CD4-positive, CD25-positive, alpha-beta regulatory T cell (primary cell): ENCODE data around the gene RALGDS. TPM values are rescaled to one million over a fixed set of nuclear protein-coding genes. Genes with fewer than 3 reads are reported as not detected.
"Not testable (repeated sequence)": the region's sequence is repeated elsewhere in the genome, so short reads cannot be mapped to it uniquely, and the experiment has no call there.

Experiments used
- ATAC-seq, 2 donors: fragments of 150-1000 bp; cut with Tn5 transposase; one replicate each; pipeline ENCODE4 v1.10.0; 2021; ENCODE audit warnings: low read depth in 2 of 2, moderate number of reproducible peaks in 2 of 2, moderate library complexity in 1 of 2
- DNase-seq, 3 donors: peaks; one replicate each; pipeline versions ENCODE4 v3.0.0 to v3.0.0-alpha.2; 2012 to 2022; ENCODE audit warnings: mixed read lengths in 1 of 3
- H3K27ac ChIP-seq: one replicate; pipeline ENCODE4 v1.7.0; 2013; ENCODE audit warnings: mild to moderate bottlenecking, low read length; ENCODE audit not compliant: insufficient read depth, poor library complexity, severe bottlenecking
- H3K27me3 ChIP-seq: one replicate; pipeline ENCODE4 v1.7.0; 2013; ENCODE audit warnings: low read length; ENCODE audit not compliant: control insufficient read depth, insufficient read depth
- H3K36me3 ChIP-seq: one replicate; pipeline ENCODE4 v1.7.0; 2013; ENCODE audit warnings: mild to moderate bottlenecking, low read length, moderate library complexity; ENCODE audit not compliant: control insufficient read depth, insufficient read depth
- H3K4me1 ChIP-seq: 2 replicates; pipeline ENCODE4 v1.7.0; 2013; ENCODE audit warnings: mild to moderate bottlenecking, low read length; ENCODE audit not compliant: insufficient read depth, control insufficient read depth, poor library complexity, severe bottlenecking
- H3K4me3 ChIP-seq: one replicate; pipeline ENCODE4 v1.7.0; 2013; ENCODE audit warnings: low read depth, mild to moderate bottlenecking, low read length, moderate library complexity
- H3K9me3 ChIP-seq, 2 experiments: 1 replicate in 1 of 2; 2 replicates in 1 of 2; pipeline ENCODE4 v1.7.0; 2013; ENCODE audit warnings: low read length in 2 of 2, mild to moderate bottlenecking in 1 of 2, moderate library complexity in 1 of 2; ENCODE audit not compliant: control insufficient read depth in 2 of 2
- H3K27ac Mint-ChIP-seq, 3 donors: one replicate each; pipeline ENCODE4 v1.8.0; 2020 to 2022; ENCODE audit warnings: mild to moderate bottlenecking in 3 of 3, mixed read lengths in 3 of 3, moderate library complexity in 2 of 3
- H3K27me3 Mint-ChIP-seq: one replicate; pipeline ENCODE4 v1.8.0; 2022; ENCODE audit warnings: mild to moderate bottlenecking, mixed read lengths
- H3K36me3 Mint-ChIP-seq: one replicate; pipeline ENCODE4 v1.8.0; 2020; ENCODE audit warnings: mixed read lengths
- H3K4me1 Mint-ChIP-seq, 4 donors: one replicate each; pipeline ENCODE4 v1.8.0; 2020 to 2022; ENCODE audit warnings: mixed read lengths in 4 of 4, mild to moderate bottlenecking in 1 of 4
- H3K4me3 Mint-ChIP-seq, 4 donors: one replicate each; pipeline ENCODE4 v1.8.0; 2020 to 2022; ENCODE audit warnings: mild to moderate bottlenecking in 4 of 4, mixed read lengths in 4 of 4, moderate library complexity in 3 of 4
- H3K9me3 Mint-ChIP-seq, 7 donors: one replicate each; pipeline ENCODE4 v1.8.0; 2020 to 2022; ENCODE audit warnings: mixed read lengths in 7 of 7, mild to moderate bottlenecking in 3 of 7, moderate library complexity in 2 of 7
- polyA plus RNA-seq, 4 donors: library from polyadenylated mRNA; unstranded; fragments of 300-500 nt; fragmentation: Illumina TruSeq; gene quantifications; one replicate each; pipeline ENCODE4 v1.2.3, GENCODE V29; 2021
- total RNA-seq: library from RNA; stranded (reverse); gene quantifications from one replicate; pipeline ENCODE4 v1.2.3, GENCODE V29; 2022

The RALGDS gene
- total and polyA plus RNA-seq, 5 donors from 2014 or later, result 34.6 to 228 (median 58.5) TPM

DNA sequence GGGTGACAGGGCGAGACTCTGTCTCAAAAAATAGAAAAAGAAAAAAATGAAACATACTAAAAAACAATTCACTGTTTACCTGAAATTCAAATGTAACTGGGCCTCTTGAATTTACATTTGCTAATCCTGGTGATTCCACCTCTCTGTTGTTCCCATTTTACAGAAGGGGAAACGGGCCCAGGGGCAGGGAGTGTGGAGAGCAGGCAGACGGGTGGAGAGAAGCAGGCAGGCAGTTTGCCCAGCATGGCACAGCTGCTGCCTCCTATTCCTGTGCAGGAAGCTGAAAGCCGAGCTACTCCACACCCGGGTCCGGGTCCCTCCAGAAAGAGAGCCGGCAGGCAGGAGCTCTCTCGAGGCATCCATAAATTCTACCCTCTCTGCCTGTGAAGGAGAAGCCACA, 58.5 kb downstream of the RALGDS start:
- not testable (repeated sequence) for DNase-seq, ATAC-seq, H3K9me3 Mint-ChIP-seq, H3K9me3 ChIP-seq, H3K4me3 ChIP-seq, H3K4me3 Mint-ChIP-seq, H3K36me3 Mint-ChIP-seq, H3K27ac ChIP-seq, H3K27ac Mint-ChIP-seq, H3K27me3 Mint-ChIP-seq, H3K27me3 ChIP-seq, H3K36me3 ChIP-seq
- peaks cover 28% of the 10 kb centered on the region for H3K4me1 ChIP-seq
- peaks cover 10 to 30% (median 21%) of the 10 kb centered on the region in 4 donors for H3K4me1 Mint-ChIP-seq

DNA sequence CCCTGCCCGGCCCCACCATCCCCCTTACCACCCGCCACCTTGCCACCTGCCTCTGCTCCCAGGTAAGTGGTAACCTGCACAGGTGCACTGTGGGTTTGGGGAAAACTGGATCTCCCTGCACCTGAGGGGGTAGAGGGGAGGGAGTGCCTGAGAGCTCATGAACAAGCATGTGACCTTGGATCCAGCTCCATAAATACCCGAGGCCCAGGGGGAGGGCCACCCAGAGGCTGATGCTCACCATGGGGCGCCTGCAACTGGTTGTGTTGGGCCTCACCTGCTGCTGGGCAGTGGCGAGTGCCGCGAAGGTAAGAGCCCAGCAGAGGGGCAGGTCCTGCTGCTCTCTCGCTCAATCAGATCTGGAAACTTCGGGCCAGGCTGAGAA, 59.3 kb downstream of the RALGDS start, which contains the start of gene CEL:
Gene CEL, plus strand, starts transcription at position 218 of the 382 bp plus-strand sequence. Its CDS starts 22 bp downstream, at position 240.
- H3K9me3 ChIP-seq, H3K27ac Mint-ChIP-seq, H3K27me3 Mint-ChIP-seq, H3K36me3 Mint-ChIP-seq, ATAC-seq, H3K4me3 Mint-ChIP-seq, DNase-seq, H3K36me3 ChIP-seq, H3K27ac ChIP-seq, H3K4me3 ChIP-seq, H3K27me3 ChIP-seq, H3K9me3 Mint-ChIP-seq: not testable (repeated sequence)
- H3K4me1 Mint-ChIP-seq, result peaks cover 10 to 33% (median 23%) of the 10 kb centered on the region in 4 donors
- H3K4me1 ChIP-seq, result peaks cover 32% of the 10 kb centered on the region

- not testable (repeated sequence) for H3K27me3 ChIP-seq, H3K27me3 Mint-ChIP-seq, H3K36me3 ChIP-seq, ATAC-seq, H3K4me3 ChIP-seq, H3K27ac Mint-ChIP-seq, DNase-seq, H3K4me3 Mint-ChIP-seq, H3K27ac ChIP-seq, H3K9me3 ChIP-seq, H3K9me3 Mint-ChIP-seq
- peaks cover 35% of the 10 kb centered on the region for H3K4me1 ChIP-seq
- Mint-ChIP-seq H3K4me1 (peaks cover 10 to 37% (median 25%) of the 10 kb centered on the region in 4 donors), H3K36me3 (peaks cover 13% of the 10 kb centered on the region)
Observed at GRCh38 chr9:133061019-133061763, 59.8 kb downstream of the RALGDS start.

GRCh38 chr9:133060417-133060841, 60.6 kb downstream of the RALGDS start:
- Histone ChIP-seq H3K36me3 (peaks cover 10% of the 10 kb centered on the region), H3K9me3 (no peaks in the 10 kb centered on the region), H3K27ac (no peak overlapping the region), H3K4me1 (peaks cover 35% of the 10 kb centered on the region), H3K27me3 (no peaks in the 10 kb centered on the region), H3K4me3 (no peak overlapping the region)
- peaks cover 18% of the 10 kb centered on the region for H3K36me3 Mint-ChIP-seq
- peak; percentile 21 to 26 for ATAC-seq
- H3K27ac Mint-ChIP-seq, result peak overlapping the region; percentile 26 to 83 (median 52)
- no peaks in the 10 kb centered on the region for H3K27me3 Mint-ChIP-seq
- peak overlapping the region in 1 of 4 donors; percentile 63 for H3K4me3 Mint-ChIP-seq
- H3K9me3 Mint-ChIP-seq, result peaks cover 0 to 1% (median 0%) of the 10 kb centered on the region in 7 donors
- H3K4me1 Mint-ChIP-seq, result peaks cover 10 to 38% (median 25%) of the 10 kb centered on the region in 4 donors
- DNase-seq, result peak in 1 of 3 donors; percentile 58

DNA sequence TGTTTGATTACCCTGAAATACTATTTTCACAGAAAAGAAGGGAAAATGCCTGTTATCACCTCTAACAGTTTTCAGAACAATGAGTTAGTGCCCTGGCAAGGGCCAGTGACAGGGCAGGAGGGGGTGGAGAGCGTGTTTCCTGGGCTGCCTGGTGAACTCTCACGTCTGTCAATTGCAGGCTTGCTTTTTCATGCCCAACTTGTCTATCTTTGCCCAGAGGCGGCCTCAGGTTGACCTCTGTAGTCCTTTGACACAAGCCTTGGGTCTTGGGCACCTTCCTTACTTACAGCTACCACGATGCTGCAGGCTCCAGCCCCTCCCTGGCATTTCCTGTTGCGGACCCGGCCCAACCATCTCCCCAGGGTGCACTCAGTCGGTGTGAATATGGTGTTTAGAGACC, 61.4 kb downstream of the RALGDS start:
- H3K9me3 Mint-ChIP-seq, result peaks cover 0 to 1% (median 0%) of the 10 kb centered on the region in 7 donors
- ATAC-seq, result no peak
- Histone ChIP-seq H3K4me1 (peaks cover 35% of the 10 kb centered on the region), H3K9me3 (no peaks in the 10 kb centered on the region), H3K4me3 (no peak overlapping the region), H3K27me3 (no peaks in the 10 kb centered on the region), H3K27ac (no peak overlapping the region), H3K36me3 (peaks cover 16% of the 10 kb centered on the region)
- H3K4me1 Mint-ChIP-seq, result peaks cover 10 to 38% (median 25%) of the 10 kb centered on the region in 4 donors
- no peaks in the 10 kb centered on the region for H3K27me3 Mint-ChIP-seq
- H3K36me3 Mint-ChIP-seq, result peaks cover 20% of the 10 kb centered on the region
- peak overlapping the region; percentile 52 to 90 (median 84) for H3K27ac Mint-ChIP-seq
- peak in 1 of 3 donors; percentile 56 for DNase-seq
- H3K4me3 Mint-ChIP-seq, result no peak overlapping the region

DNA sequence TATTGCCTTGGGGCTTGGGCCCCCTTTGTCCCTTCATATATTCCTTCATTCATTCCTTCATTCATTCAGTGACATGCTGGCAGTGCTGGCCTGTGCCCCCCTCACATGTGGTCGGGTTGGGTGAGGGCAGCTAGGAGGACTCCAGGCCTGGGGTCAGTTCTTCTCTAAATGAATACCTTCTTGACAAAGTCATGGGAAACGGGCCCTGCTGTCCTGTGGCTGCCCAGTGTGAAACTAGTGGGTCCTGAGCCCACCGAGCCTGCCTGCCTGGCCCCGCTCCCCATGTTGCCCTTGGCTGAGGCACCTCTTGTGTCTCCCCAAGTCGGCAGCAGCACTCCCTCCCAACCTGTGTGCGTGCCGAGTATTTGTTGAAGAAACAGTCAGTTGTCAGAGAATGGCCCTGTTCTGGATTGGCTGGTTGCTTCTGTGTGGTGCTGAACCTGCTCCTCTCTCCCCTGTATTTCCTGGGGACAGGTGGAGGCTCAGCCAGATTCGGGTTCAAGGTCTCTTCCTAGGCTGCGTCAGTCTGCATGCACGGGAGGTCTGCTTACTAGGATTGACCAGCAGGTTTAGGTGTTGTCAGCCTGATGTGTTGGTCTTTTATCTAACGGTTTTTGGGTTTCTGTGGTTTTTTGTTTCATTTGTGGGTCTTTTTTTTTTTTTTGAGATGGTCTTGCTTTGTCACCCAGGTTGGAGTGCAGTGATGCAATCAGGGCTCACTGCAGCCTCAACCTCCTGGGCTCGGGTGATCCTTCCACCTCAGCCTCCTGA, 62.3 kb downstream of the RALGDS start:
- no peak for ATAC-seq
- no peaks in the 10 kb centered on the region for H3K9me3 ChIP-seq
- no peak overlapping the region for H3K4me3 ChIP-seq
- Mint-ChIP-seq H3K4me1 (peaks cover 10 to 38% (median 25%) of the 10 kb centered on the region in 4 donors), H3K36me3 (peaks cover 25% of the 10 kb centered on the region), H3K9me3 (peaks cover 0 to 1% (median 0%) of the 10 kb centered on the region in 7 donors), H3K27ac (peak overlapping the region; percentile 79 to 90 (median 84)), H3K4me3 (peak overlapping the region in 2 of 4 donors; percentile 11 to 68), H3K27me3 (no peaks in the 10 kb centered on the region)
- H3K27ac ChIP-seq, result no peak overlapping the region
- peaks cover 25% of the 10 kb centered on the region for H3K36me3 ChIP-seq
- peaks cover 35% of the 10 kb centered on the region for H3K4me1 ChIP-seq
- peak in 1 of 3 donors; percentile 54 for DNase-seq
- H3K27me3 ChIP-seq, result no peaks in the 10 kb centered on the region

- Mint-ChIP-seq H3K4me1 (peaks cover 10 to 38% (median 25%) of the 10 kb centered on the region in 4 donors), H3K9me3 (peaks cover 0 to 1% (median 0%) of the 10 kb centered on the region in 7 donors), H3K36me3 (peaks cover 28% of the 10 kb centered on the region), H3K4me3 (no peak overlapping the region), H3K27ac (peak overlapping the region in 1 of 3 donors; percentile 85), H3K27me3 (no peaks in the 10 kb centered on the region)
- peaks cover 35% of the 10 kb centered on the region for H3K4me1 ChIP-seq
- ATAC-seq (no peak), DNase-seq (no peak)
- no peak overlapping the region for H3K27ac ChIP-seq
- H3K27me3 ChIP-seq, result no peaks in the 10 kb centered on the region
- H3K9me3 ChIP-seq, result no peaks in the 10 kb centered on the region
- H3K4me3 ChIP-seq, result no peak overlapping the region
- peaks cover 30% of the 10 kb centered on the region for H3K36me3 ChIP-seq
Observed at GRCh38 chr9:133058071-133058470, 63.0 kb downstream of the RALGDS start.
